Measurements from ENCODE around the gene GSTM4.

DNA sequence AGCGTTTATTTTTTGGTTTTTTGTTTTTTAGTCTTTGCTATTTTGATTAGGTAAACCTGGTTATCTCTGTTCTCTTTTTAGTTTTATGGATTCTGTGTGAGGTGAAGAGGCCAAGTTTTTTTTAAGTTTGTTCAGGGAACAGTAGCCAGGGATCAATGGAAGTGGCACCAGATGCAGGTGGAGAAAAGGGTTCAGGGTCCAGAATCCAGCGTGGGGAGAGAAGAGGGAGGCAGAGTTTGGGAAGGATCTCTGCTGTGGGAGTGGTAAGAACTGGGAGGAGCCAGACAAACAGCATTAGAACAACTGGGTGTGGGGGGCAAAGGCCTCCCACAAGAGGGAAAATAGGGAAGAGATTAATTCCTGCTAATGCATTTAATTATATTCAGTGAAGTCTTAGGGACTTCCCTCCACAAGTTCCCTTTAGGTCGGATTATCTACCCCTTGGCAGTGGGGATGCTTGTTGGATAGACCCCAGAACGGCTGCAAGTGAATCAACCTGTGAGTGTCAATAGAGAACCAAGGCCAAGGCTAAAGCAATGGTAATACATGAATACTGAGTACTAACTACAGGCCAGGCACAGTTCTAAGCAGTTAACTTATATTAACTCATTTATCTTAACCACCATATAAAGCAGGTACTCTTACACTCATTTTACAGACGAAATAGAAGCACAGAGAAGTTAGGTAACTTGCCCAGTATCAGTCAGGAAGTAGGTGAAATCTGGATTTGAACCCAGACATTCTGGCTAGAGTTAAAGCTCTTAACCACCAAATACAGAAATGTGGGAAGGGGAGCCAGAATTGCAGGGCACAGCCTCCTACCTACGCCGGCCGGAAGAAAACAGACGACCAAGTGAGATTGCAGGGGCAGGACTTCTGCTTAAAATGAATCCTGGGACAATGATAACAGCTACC is 37.0 kb upstream of the GSTM4 start:
- TF ChIP-seq MYC (IDR thresholded peaks at IDR 0.05; ENCODE audit: borderline replicate concordance, low read length) (no peak), RAD21 (conservative IDR thresholded peaks at IDR 0.05 in 1 of 2, IDR thresholded peaks at IDR 0.05 in 1 of 2) (no peak), MAX (IDR thresholded peaks at IDR 0.05) (no peak), POLR2A (IDR thresholded peaks at IDR 0.05; ENCODE audit: low read length) (no peak), SMC3 (IDR thresholded peaks at IDR 0.05) (no peak), EP300 (IDR thresholded peaks at IDR 0.05) (no peak), CTCF (IDR thresholded peaks at IDR 0.05) (no peak), BHLHE40 (IDR thresholded peaks at IDR 0.05; ENCODE audit: low read depth, low read length) (no peak), GATA3 (IDR thresholded peaks at IDR 0.05; ENCODE audit: borderline replicate concordance) (no peak), ZSCAN20 (CRISPR knock-in tag; IDR thresholded peaks at IDR 0.05) (no peak), ZFP36 (IDR thresholded peaks at IDR 0.05; ENCODE audit: borderline replicate concordance, partially characterized antibody) (no peak)
- TF ChIP-seq, protein P1, sequence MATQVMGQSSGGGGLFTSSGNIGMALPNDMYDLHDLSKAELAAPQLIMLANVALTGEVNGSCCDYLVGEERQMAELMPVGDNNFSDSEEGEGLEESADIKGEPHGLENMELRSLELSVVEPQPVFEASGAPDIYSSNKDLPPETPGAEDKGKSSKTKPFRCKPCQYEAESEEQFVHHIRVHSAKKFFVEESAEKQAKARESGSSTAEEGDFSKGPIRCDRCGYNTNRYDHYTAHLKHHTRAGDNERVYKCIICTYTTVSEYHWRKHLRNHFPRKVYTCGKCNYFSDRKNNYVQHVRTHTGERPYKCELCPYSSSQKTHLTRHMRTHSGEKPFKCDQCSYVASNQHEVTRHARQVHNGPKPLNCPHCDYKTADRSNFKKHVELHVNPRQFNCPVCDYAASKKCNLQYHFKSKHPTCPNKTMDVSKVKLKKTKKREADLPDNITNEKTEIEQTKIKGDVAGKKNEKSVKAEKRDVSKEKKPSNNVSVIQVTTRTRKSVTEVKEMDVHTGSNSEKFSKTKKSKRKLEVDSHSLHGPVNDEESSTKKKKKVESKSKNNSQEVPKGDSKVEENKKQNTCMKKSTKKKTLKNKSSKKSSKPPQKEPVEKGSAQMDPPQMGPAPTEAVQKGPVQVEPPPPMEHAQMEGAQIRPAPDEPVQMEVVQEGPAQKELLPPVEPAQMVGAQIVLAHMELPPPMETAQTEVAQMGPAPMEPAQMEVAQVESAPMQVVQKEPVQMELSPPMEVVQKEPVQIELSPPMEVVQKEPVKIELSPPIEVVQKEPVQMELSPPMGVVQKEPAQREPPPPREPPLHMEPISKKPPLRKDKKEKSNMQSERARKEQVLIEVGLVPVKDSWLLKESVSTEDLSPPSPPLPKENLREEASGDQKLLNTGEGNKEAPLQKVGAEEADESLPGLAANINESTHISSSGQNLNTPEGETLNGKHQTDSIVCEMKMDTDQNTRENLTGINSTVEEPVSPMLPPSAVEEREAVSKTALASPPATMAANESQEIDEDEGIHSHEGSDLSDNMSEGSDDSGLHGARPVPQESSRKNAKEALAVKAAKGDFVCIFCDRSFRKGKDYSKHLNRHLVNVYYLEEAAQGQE (IDR thresholded peaks at IDR 0.05), result no peak
